ENCODE data around the gene SDHC. TPM values are rescaled to one million over a fixed set of nuclear protein-coding genes. Genes with fewer than 3 reads are reported as not detected.
A peak's percentile ranks its signal among the peaks of the same experiment; 100 is the strongest.

Gene SDHC
- total and polyA plus RNA-seq, 2 of the 13 experiments (the other 11 are each of a cell fraction or from before 2014, with no cell fraction given) = 27.1 to 229 TPM

DNA sequence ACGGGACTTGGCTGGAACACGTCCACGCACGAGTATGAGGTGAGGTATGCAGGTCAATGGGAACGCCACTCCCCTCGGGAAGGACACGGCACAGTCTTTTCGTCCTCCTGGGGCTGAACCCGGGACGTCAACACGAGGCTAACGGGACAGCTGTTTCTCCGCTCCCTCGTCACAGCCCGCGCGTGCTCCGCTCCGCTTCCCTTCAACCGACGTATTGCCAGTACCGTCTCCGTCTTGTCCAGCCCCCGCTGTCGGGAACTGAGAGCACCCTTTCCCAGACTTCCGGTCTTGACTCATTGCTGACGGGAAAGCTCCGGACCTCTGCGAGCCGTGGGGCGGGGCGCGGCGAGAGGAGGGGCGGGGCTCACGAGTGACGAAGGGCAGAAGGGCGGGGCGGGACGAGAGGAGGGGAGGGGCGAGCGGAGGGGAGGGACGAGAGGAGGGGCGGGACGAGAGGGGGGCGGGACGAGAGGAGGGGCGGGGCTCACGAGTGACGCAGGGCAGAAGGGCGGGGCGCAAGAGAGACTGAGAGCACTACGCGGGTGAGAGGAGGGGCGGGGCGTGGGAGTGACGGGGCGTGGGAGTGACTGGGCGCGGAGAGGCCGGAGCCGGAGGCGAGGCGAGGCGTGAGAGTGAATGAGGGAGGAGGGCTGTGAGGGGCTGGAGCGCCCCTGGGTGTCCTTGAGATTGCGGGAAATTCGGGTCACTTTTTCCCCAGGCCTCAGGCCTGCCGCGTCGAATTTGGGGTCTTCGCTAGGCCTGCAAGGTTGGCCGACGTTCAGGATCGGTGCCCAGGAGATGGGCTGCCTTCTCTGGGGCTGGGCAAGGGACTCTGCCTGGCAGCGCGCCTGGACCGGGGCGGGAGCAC is 75.7 kb downstream of the SDHC start (continued):
- TF ChIP-seq GATA4 (IDR thresholded peaks at IDR 0.05; ENCODE audit: borderline replicate concordance, low read depth) (peak; percentile 59; the same call in 1 of the 2 replicates), DPF2 (CRISPR knock-in tag; IDR thresholded peaks at IDR 0.05; ENCODE audit: borderline replicate concordance, low read depth) (peak; percentile 34; the same call in 1 of the 2 replicates), POGK (CRISPR knock-in tag; conservative IDR thresholded peaks at IDR 0.05) (peak; percentile 42; the same call in 1 of the 2 replicates), POLR2A (IDR thresholded peaks at IDR 0.05; ENCODE audit: insufficient read depth in 1 of 2, low read depth in 2 of 2, low read length in 2 of 2) (peak; percentile 93 to 95), MEIS1 (CRISPR knock-in tag; IDR thresholded peaks at IDR 0.05; ENCODE audit: borderline replicate concordance) (0 out of 2 replicates have a peak, but pooled peaks have one; percentile 22), SMARCC2 (IDR thresholded peaks at IDR 0.05) (no peak), RFXAP (CRISPR knock-in tag; IDR thresholded peaks at IDR 0.05; ENCODE audit: borderline replicate concordance) (0 out of 2 replicates have a peak, but pooled peaks have one; percentile 40), ELF4 (CRISPR knock-in tag; IDR thresholded peaks at IDR 0.05; ENCODE audit: borderline replicate concordance) (peak; percentile 73; the same call in 1 of the 2 replicates), ZFP90 (CRISPR knock-in tag; IDR thresholded peaks at IDR 0.05; ENCODE audit: borderline replicate concordance) (peak; percentile 61; the same call in 1 of the 2 replicates), TAF15 (IDR thresholded peaks at IDR 0.05; ENCODE audit: low read depth, low read length, poor library complexity, severe bottlenecking) (peak; percentile 45), ZNF777 (CRISPR knock-in tag; IDR thresholded peaks at IDR 0.05) (peak; percentile 98), HOXA9 (CRISPR knock-in tag; IDR thresholded peaks at IDR 0.05; ENCODE audit: borderline replicate concordance) (no peak), SMAD3 (CRISPR knock-in tag; IDR thresholded peaks at IDR 0.05) (peak; percentile 74; the same call in 1 of the 2 replicates), ZNF451 (CRISPR knock-in tag; IDR thresholded peaks at IDR 0.05) (peak; percentile 36; the same call in 1 of the 2 replicates), IKZF4 (CRISPR knock-in tag; IDR thresholded peaks at IDR 0.05; ENCODE audit: borderline replicate concordance, low read depth, not compliant biosample characterization) (peak; percentile 40)
- TF ChIP-seq, protein P1, sequence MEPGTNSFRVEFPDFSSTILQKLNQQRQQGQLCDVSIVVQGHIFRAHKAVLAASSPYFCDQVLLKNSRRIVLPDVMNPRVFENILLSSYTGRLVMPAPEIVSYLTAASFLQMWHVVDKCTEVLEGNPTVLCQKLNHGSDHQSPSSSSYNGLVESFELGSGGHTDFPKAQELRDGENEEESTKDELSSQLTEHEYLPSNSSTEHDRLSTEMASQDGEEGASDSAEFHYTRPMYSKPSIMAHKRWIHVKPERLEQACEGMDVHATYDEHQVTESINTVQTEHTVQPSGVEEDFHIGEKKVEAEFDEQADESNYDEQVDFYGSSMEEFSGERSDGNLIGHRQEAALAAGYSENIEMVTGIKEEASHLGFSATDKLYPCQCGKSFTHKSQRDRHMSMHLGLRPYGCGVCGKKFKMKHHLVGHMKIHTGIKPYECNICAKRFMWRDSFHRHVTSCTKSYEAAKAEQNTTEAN (CRISPR knock-in tag; conservative IDR thresholded peaks at IDR 0.05) = peak; percentile 57; the same call in 1 of the 2 replicates
- TF ChIP-seq, protein P2, sequence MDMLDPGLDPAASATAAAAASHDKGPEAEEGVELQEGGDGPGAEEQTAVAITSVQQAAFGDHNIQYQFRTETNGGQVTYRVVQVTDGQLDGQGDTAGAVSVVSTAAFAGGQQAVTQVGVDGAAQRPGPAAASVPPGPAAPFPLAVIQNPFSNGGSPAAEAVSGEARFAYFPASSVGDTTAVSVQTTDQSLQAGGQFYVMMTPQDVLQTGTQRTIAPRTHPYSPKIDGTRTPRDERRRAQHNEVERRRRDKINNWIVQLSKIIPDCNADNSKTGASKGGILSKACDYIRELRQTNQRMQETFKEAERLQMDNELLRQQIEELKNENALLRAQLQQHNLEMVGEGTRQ (IDR thresholded peaks at IDR 0.05; ENCODE audit: low read depth, low read length) = no peak
- TF ChIP-seq, protein P2 (CRISPR knock-in tag; IDR thresholded peaks at IDR 0.05; ENCODE audit: borderline replicate concordance) = no peak
- TF ChIP-seq, protein P3, sequence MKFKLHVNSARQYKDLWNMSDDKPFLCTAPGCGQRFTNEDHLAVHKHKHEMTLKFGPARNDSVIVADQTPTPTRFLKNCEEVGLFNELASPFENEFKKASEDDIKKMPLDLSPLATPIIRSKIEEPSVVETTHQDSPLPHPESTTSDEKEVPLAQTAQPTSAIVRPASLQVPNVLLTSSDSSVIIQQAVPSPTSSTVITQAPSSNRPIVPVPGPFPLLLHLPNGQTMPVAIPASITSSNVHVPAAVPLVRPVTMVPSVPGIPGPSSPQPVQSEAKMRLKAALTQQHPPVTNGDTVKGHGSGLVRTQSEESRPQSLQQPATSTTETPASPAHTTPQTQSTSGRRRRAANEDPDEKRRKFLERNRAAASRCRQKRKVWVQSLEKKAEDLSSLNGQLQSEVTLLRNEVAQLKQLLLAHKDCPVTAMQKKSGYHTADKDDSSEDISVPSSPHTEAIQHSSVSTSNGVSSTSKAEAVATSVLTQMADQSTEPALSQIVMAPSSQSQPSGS (CRISPR knock-in tag; IDR thresholded peaks at IDR 0.05) = peak; percentile 42; the same call in 1 of the 2 replicates
